Neural cell (in vitro differentiated cells): ENCODE measurements around the gene DNAH17. TPM values are rescaled to one million over a fixed set of nuclear protein-coding genes. Genes with fewer than 3 reads are reported as not detected.

Source experiments
- H2AFZ ChIP-seq: fragments of 200-600, 300-800 bp; sonication (generic), shearing (Covaris generic); 2 replicates; pipeline ENCODE4 v1.6.0; 2014; ENCODE audit warnings: low read depth, mild to moderate bottlenecking, antibody characterized with exemption, low read length, moderate library complexity
- H3F3A ChIP-seq: fragments of 200-600 bp; shearing (Covaris generic); 2 replicates; pipeline ENCODE4 v1.6.1; 2016; ENCODE audit warnings: mild to moderate bottlenecking, moderate library complexity, mixed read lengths, antibody characterized with exemption, low read length; ENCODE audit not compliant: insufficient read depth, poor library complexity, severe bottlenecking
- H3K27ac ChIP-seq: fragments of 200-600, 300-800 bp; sonication (generic), shearing (Covaris generic); 2 replicates; pipeline ENCODE4 v1.5.1; 2014; ENCODE audit warnings: mild to moderate bottlenecking, low read length, moderate library complexity
- H3K27me3 ChIP-seq: fragments of 300-800, 200-600 bp; sonication (generic), shearing (Covaris generic); 2 replicates; pipeline ENCODE4 v1.6.0; 2014; ENCODE audit warnings: mild to moderate bottlenecking, low read depth, low read length, moderate library complexity; ENCODE audit not compliant: insufficient read depth
- H3K36me3 ChIP-seq: fragments of 300-800, 200-600 bp; sonication (generic), shearing (Covaris generic); 2 replicates; pipeline ENCODE4 v1.5.1; 2014; ENCODE audit warnings: mild to moderate bottlenecking, antibody characterized with exemption, low read length, moderate library complexity; ENCODE audit not compliant: insufficient read depth
- H3K4me2 ChIP-seq: fragments of 300-800, 200-600 bp; sonication (generic), shearing (Covaris generic); 2 replicates; pipeline ENCODE4 v1.6.0; 2014; ENCODE audit warnings: mild to moderate bottlenecking, low read length
- H3K4me3 ChIP-seq: fragments of 300-800, 200-600 bp; sonication (generic), shearing (Covaris generic); 2 replicates; pipeline ENCODE4 v1.5.1; 2014; ENCODE audit warnings: mild to moderate bottlenecking, low read length, moderate library complexity
- H3K79me2 ChIP-seq: fragments of 200-600 bp; shearing (Covaris generic); replicated peaks from 2 replicates; pipeline ENCODE4 v1.6.0; 2014; ENCODE audit warnings: mild to moderate bottlenecking, low read length, moderate library complexity; ENCODE audit not compliant: insufficient read depth
- H3K9ac ChIP-seq: fragments of 300-800, 200-600 bp; sonication (generic), shearing (Covaris generic); 2 replicates; pipeline ENCODE4 v1.6.1; 2016; ENCODE audit warnings: mild to moderate bottlenecking, low read length, mixed read lengths
- H3K9me2 ChIP-seq: fragments of 200-600 bp; shearing (Covaris generic); 2 replicates; pipeline ENCODE4 v1.6.1; 2016; ENCODE audit warnings: mild to moderate bottlenecking, low read length, mixed read lengths; ENCODE audit not compliant: insufficient read depth
- H3K9me3 ChIP-seq: fragments of 200-600, 300-800 bp; sonication (generic), shearing (Covaris generic); 2 replicates; pipeline ENCODE4 v1.6.1; 2016; ENCODE audit warnings: mild to moderate bottlenecking, mixed run types, low read length, moderate library complexity, mixed read lengths
- H4K20me1 ChIP-seq: fragments of 200-600 bp; shearing (Covaris generic); 2 replicates; pipeline ENCODE4 v1.6.1; 2016; ENCODE audit warnings: mild to moderate bottlenecking, mixed run types; ENCODE audit not compliant: insufficient read depth
- CTCF ChIP-seq: fragments of 450-650 bp; IDR thresholded peaks from 2 replicates; pipeline ENCODE4 v1.5.1; 2014; ENCODE audit warnings: antibody characterized with exemption, mild to moderate bottlenecking, moderate library complexity; ENCODE audit not compliant: poor library complexity, severe bottlenecking
- POLR2AphosphoS5 ChIP-seq: IDR thresholded peaks from 2 replicates; pipeline ENCODE4 v1.6.1; 2012
- RAD21 ChIP-seq: fragments of 450-650 bp; conservative IDR thresholded peaks from 2 replicates; pipeline ENCODE4 v1.6.1; 2014; ENCODE audit warnings: antibody characterized with exemption, mild to moderate bottlenecking, moderate library complexity
- REST ChIP-seq: IDR thresholded peaks from 2 replicates; pipeline ENCODE4 v1.6.1; 2012; ENCODE audit warnings: borderline replicate concordance
- SMC3 ChIP-seq: fragments of 450-650 bp; conservative IDR thresholded peaks from 2 replicates; pipeline ENCODE4 v1.6.1; 2014; ENCODE audit warnings: antibody characterized with exemption, mild to moderate bottlenecking, moderate library complexity; ENCODE audit not compliant: poor library complexity
- TAF1 ChIP-seq: IDR thresholded peaks from 2 replicates; pipeline ENCODE4 v1.6.1; 2012; ENCODE audit warnings: low read depth
- polyA plus RNA-seq: library from polyadenylated mRNA; depleted of rRNA; stranded (reverse); fragments of >200 nt; gene quantifications from 2 replicates; pipeline ENCODE4 v1.2.3, GENCODE V29; 2014

Gene DNAH17
- polyA plus RNA-seq, 1 donor from 2014 or later: not detected

GRCh38 chr17:78387977-78388941, 188.9 kb downstream of the DNAH17 start:
- H3K27me3 ChIP-seq: no peaks in the 10 kb centered on the region
- H3K9ac ChIP-seq: no peak overlapping the region
- H3K79me2 ChIP-seq: peaks cover 36% of the 10 kb centered on the region
- no peak overlapping the region for H3K4me3 ChIP-seq
- no peak overlapping the region for H2AFZ ChIP-seq
- TF ChIP-seq RAD21 (no peak), REST (no peak), CTCF (no peak), TAF1 (no peak), SMC3 (no peak)
- H3K9me2 ChIP-seq: no peaks in the 10 kb centered on the region
- H3K27ac ChIP-seq: no peak overlapping the region
- H3K4me2 ChIP-seq: no peak overlapping the region
- no peaks in the 10 kb centered on the region for H4K20me1 ChIP-seq
- H3K9me3 ChIP-seq: no peaks in the 10 kb centered on the region
- H3F3A ChIP-seq: no peaks in the 10 kb centered on the region
- no peaks in the 10 kb centered on the region for H3K36me3 ChIP-seq

GRCh38 chr17:78384479-78385175, 192.6 kb downstream of the DNAH17 start:
- H3F3A ChIP-seq: no peaks in the 10 kb centered on the region
- no peak overlapping the region for H3K9ac ChIP-seq
- no peak overlapping the region for H2AFZ ChIP-seq
- no peaks in the 10 kb centered on the region for H3K36me3 ChIP-seq
- no peak overlapping the region for H3K27ac ChIP-seq
- no peaks in the 10 kb centered on the region for H3K9me2 ChIP-seq
- no peak overlapping the region for H3K4me2 ChIP-seq
- no peak overlapping the region for H3K4me3 ChIP-seq
- H4K20me1 ChIP-seq: no peaks in the 10 kb centered on the region
- H3K9me3 ChIP-seq: no peaks in the 10 kb centered on the region
- TF ChIP-seq POLR2AphosphoS5 (no peak), CTCF (no peak), SMC3 (no peak)
- peaks cover 64% of the 10 kb centered on the region for H3K79me2 ChIP-seq
- no peaks in the 10 kb centered on the region for H3K27me3 ChIP-seq
